ENCODE results near the gene DYNC1LI2. TPM values are rescaled to one million over a fixed set of nuclear protein-coding genes. Genes with fewer than 3 reads are reported as not detected.

DYNC1LI2 gene
- total RNA-seq, 2 donors from 2014 or later, result 51.6 to 61.4 TPM

DNA sequence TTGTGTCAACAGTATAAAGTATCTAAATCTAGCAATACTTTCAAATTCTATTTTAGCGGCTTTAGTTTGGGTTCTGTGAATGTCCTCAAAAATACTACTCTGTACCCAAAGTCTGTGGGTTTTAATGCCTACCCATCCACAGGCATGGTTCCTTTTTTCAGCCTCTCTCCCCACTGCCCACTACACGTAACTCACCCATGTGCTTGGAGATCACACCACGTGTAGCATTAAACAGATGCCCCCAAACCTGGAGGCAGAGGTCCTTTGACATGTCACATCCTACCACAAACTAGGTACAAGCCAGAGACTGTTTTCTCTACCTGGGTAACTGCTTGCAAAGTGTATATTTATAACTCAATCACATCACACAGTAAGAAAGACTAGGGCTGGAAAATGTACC, 5.4 kb downstream of the DYNC1LI2 start:
- no peak for ATAC-seq
- no peak for DNase-seq (ENCODE audit: low spot score in 2 of 2)
- no peaks in the 10 kb centered on the region for H3K9me3 Mint-ChIP-seq
- H3K36me3 Mint-ChIP-seq, result peaks cover 0 to 6% of the 10 kb centered on the region in 2 donors
- peak overlapping the region; percentile 54 to 85 for H3K27ac Mint-ChIP-seq

DNA sequence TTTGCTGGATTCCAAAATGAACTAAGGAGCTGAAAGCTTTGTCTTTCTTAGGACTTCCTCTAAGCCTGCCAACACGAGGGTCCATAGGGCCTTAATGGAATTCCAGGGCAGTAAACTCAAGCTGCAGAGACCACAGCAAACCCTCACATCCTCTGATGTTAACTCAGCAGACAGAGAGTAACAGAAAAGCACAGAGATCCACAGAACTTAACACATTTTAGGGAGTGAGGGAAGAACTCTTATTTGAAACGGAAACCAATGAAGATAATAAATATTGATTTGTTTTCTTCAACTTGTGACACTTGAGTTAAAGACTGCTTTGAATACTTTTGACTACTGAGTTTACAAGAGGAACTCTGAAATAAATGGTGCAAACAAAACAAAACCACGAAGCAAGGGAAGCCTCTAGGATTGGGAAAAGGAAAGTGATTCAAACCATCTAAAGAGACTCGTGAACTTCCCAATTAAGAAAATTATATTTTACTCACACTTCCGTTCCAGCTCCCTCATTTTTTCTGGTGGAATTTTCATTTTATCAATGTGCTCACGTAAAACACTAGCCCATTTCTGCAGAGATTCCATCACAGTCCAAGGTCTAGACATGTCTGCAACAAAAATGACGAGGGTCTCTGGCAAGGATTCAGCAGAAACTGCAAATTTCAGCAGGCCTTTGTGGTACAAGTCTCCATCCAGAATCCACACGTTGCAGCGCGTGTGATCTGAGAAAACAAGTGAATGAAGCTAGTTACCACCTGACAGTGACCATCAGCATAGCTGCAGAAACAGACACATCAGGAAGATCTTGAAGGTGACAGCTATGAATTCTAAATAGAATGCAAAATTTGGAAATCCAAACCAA, 9.2 kb downstream of the DYNC1LI2 start:
- H3K36me3 Mint-ChIP-seq, result no peaks in the 10 kb centered on the region
- ATAC-seq (no peak), DNase-seq (ENCODE audit: low spot score in 2 of 2) (no peak)
- peak overlapping the region in 1 of 2 donors; percentile 72 for H3K27ac Mint-ChIP-seq
- no peaks in the 10 kb centered on the region for H3K9me3 Mint-ChIP-seq

DNA sequence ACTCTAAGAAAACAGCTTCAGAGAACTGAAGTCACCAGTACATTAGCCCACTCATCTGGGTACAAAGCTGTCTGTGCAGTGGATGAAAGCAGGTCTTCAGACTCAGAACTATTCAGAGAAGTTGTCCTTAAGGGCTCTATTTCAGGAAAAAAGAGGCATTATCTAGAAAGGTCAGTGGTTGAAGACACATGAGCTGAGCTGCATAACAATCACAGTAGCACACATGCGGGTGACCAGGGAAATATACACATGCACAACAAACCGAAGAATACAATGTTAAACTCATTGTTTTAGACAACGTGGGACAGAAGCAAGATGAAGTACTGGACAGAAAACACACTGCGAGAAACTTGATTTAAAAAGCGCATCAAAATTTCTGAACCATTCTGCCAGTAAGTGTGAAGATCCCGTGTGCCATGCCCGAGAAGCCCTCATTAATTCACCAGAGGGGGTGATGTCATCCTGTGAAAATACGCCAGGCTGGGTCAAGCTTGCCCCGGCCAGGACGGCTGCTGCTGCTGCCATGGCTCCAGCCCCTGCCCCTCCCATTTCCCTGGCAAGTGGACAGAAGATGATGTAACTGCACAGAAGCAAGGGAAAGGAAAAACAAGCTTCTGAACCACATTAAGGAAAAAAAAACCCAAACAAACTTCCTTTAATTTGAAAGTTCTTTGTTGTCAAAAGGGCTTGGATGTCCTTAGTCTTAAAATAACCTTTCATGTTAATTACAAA, 10.1 kb downstream of the DYNC1LI2 start:
- H3K36me3 Mint-ChIP-seq, result no peaks in the 10 kb centered on the region

DNA sequence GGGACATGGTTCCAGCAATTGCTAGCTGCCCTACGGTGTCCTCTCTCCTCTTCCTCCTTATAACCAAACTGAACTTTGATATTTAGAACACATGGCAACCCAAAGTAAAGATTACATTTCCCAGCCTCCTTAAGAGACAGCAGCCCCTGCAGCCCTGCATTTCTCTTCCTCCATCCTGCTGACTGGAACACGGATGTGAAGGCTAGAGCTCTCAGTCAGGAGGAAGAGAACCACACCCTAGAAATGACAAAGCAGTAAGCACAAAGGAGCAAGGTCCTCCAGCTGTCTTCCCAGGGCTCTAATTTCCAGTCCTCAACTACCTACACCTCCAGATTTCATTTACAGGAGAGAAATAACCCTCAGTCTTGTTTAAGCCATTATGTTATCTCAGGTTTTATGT, 10.9 kb downstream of the DYNC1LI2 start:
- Mint-ChIP-seq H3K36me3 (peaks cover 0 to 7% of the 10 kb centered on the region in 2 donors), H3K9me3 (no peaks in the 10 kb centered on the region), H3K27ac (peak overlapping the region; percentile 8 to 30)
- DNase-seq (ENCODE audit: low spot score in 2 of 2) (no peak), ATAC-seq (no peak)

More for the DNA sequence above, 10.1 kb downstream of the DYNC1LI2 start:
- Mint-ChIP-seq H3K27ac (peak overlapping the region in 1 of 2 donors; percentile 63), H3K9me3 (no peaks in the 10 kb centered on the region)
- ATAC-seq, result no peak
- no peak for DNase-seq (ENCODE audit: low spot score in 2 of 2)

DNA sequence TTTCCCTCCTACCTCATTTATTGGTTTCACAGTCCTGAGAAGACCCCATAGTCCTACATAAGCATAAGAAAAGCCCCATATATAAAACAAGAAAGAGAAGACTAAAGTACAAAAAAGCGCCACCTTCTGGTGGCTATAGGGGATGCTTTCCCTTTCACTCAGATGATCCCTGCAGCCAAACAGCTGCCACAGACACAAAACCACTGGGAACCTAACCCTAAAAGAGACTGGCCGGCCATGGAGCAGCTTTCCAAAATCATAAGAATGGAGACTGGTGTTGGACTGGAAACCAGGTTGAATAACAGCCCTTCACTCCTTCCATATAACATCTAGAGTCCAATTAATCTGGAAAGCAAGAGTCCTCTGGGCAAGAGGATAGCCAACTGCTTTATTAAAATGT, 11.4 kb downstream of the DYNC1LI2 start:
- Mint-ChIP-seq H3K36me3 (peaks cover 0 to 7% of the 10 kb centered on the region in 2 donors), H3K9me3 (no peaks in the 10 kb centered on the region), H3K27ac (peak overlapping the region in 1 of 2 donors; percentile 8)
- DNase-seq (ENCODE audit: low spot score in 2 of 2) (peak in 1 of 2 donors; percentile 33), ATAC-seq (peak; percentile 33 to 54)

DNA sequence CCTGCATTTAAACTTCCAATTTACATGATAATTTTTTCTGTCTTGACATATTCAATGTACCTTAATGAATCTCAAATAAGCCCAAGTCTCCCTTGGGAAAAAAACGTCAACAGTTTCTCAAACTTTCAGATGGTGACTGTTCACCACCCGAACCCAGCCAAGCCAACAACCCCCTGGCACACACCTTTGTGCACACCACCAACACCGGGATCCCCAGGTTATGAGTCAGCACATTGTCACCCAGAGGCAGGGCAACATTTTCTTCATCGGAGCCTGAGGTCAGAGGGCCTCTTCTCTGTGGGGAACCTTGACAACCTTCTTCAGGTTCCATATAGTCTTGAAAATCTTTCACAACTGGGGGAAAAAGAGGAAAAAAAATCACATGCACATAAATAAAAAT, 15.5 kb downstream of the DYNC1LI2 start:
- ATAC-seq (no peak), DNase-seq (ENCODE audit: low spot score in 2 of 2) (no peak)
- Mint-ChIP-seq H3K27ac (peak overlapping the region in 1 of 2 donors; percentile 65), H3K36me3 (peaks cover 0 to 15% of the 10 kb centered on the region in 2 donors), H3K9me3 (no peaks in the 10 kb centered on the region)

DNA sequence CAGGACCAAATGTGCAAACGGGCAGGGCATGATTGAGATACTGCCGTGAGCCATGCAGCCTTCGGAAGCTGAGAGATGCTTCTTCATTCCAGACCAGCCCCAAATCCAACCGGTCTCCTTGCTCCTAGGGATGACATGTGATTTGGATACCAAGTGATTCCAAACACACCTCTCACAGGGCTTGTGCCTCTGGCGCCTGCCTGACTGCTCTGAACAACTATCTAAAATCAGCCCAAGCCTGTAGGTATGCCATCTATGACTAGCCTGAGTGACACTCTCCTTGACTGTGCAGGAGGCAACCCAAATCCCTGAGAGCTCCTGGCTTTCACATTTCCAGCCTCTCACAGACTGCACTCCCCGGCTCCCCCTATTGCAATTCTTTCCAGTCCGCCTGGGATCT, 20.3 kb downstream of the DYNC1LI2 start:
- H3K27ac Mint-ChIP-seq, result no peak overlapping the region
- no peaks in the 10 kb centered on the region for H3K9me3 Mint-ChIP-seq
- peaks cover 5 to 19% of the 10 kb centered on the region in 2 donors for H3K36me3 Mint-ChIP-seq
- no peak for DNase-seq (ENCODE audit: low spot score in 2 of 2)
- ATAC-seq, result no peak

DNA sequence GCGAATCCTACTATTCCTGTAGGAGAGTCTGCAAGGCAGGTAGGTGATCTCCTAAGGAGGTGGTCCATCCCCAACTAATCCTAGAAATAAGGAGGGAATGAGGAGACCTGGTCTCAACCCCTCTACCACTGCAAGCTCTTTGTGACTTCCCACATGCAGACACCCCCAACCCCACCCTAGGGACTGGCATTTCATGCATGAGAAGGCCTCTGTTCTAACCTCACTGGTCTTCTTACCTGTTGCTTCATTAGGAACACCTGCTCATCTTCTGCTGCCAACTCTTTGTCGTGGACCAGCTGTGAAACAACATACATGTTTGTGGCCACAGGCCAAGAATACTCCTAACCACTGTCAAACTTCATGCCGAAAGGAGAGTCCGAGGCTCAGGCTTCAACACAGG, 22.6 kb downstream of the DYNC1LI2 start:
- Mint-ChIP-seq H3K9me3 (no peaks in the 10 kb centered on the region), H3K36me3 (peaks cover 5 to 15% of the 10 kb centered on the region in 2 donors), H3K27ac (peak overlapping the region in 1 of 2 donors; percentile 1)
- ATAC-seq, result no peak
- no peak for DNase-seq (ENCODE audit: low spot score in 2 of 2)

DNA sequence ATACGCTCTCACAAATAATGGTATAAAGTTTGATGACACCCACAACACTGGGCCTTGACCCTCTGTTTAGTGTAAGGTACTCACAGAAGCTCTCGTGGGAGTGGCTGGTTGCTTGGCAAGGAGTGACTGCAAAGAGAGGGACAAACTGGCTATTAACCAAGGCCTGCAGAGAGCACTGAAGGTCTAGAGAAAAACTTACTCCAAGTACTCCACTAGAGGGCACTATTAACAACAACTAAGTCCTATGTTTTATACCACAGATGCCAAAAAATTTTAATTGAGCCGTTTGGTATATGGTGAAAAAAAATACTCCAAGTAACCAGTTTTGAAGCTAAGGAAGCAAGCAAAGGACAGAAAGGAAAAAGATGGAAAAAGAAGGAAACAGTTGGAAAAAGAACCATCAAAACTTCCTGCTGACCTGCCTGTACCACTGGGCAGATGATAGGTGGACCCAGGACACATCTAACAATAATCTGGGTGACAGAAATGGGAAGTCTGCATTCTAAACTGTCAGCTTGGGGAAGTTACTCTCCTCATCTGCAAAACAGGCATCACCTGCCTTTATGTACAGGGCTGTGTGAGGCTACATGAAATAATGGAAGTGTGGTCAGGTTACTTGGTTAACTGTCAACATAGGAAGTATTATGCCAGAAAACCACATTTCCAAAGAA, 23.2 kb downstream of the DYNC1LI2 start:
- peak; percentile 73 to 75 for ATAC-seq
- Mint-ChIP-seq H3K27ac (no peak overlapping the region), H3K36me3 (peaks cover 9 to 13% of the 10 kb centered on the region in 2 donors), H3K9me3 (no peaks in the 10 kb centered on the region)
- no peak for DNase-seq (ENCODE audit: low spot score in 2 of 2)

DNA sequence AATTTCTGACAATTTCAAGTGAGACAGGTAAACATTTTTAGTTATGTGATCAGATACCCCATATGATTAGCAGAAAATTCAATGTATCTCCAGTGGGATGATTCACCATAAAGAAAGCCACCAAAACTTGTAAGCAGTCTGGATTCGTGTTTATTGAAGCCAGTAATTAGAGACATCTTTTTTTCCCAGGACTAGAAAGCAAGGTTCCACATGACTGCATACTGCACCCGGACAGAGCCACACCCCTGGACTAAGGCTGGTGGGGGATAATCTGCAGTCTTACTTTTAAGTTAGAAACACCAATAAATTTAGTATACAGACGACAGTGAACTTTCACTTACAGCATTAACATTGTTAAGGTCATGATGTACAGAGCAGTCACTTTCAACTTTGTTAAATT, 30.6 kb downstream of the DYNC1LI2 start:
- no peak for DNase-seq (ENCODE audit: low spot score in 2 of 2)
- H3K36me3 Mint-ChIP-seq, result peaks cover 5 to 8% of the 10 kb centered on the region in 2 donors
- no peak for ATAC-seq
- no peaks in the 10 kb centered on the region for H3K9me3 Mint-ChIP-seq
- peak overlapping the region in 1 of 2 donors; percentile 60 for H3K27ac Mint-ChIP-seq

DNA sequence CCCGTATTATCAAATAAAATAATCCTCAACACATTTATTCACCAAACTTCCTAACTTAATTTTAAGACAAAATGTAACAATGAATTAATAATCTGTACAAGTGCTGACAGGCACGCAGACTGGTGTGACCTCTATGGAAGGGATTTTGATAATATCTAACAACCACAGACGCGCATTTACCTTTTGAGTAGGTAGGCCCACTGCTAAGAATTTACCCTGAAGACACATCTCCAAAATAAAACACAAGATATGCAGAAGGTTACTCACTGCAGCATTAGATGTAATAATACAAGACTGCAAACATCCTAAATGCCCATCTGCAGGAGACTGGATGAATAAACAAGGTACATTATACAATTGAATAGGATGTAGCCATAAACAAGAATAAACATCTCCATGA, 32.2 kb downstream of the DYNC1LI2 start:
- no peak for ATAC-seq
- DNase-seq (ENCODE audit: low spot score in 2 of 2), result no peak
- peaks cover 0 to 8% of the 10 kb centered on the region in 2 donors for H3K36me3 Mint-ChIP-seq
- no peaks in the 10 kb centered on the region for H3K9me3 Mint-ChIP-seq
- no peak overlapping the region for H3K27ac Mint-ChIP-seq

DNA sequence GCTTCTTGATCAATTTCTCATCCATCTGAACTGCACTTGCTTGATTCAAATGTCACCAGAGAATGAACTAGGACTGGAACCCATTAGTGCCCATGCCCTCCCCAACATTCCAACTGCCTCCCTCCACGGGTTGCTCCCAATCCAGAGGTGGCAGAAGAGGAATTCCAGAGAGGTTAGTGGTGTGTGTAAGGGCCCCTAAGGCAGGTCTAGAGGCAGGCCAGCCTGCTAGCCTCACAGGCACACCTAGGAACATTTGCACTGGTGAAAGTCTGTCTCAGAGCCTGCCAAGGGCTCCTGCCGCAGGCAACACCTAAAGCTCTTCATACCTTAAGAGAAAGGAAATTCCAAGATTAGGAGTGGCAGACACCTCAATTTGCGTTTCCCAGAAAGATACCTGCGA, 33.6 kb downstream of the DYNC1LI2 start:
- no peaks in the 10 kb centered on the region for H3K36me3 Mint-ChIP-seq
- H3K9me3 Mint-ChIP-seq, result no peaks in the 10 kb centered on the region
- ATAC-seq (no peak), DNase-seq (ENCODE audit: low spot score in 2 of 2) (no peak)
- H3K27ac Mint-ChIP-seq, result no peak overlapping the region

DNA sequence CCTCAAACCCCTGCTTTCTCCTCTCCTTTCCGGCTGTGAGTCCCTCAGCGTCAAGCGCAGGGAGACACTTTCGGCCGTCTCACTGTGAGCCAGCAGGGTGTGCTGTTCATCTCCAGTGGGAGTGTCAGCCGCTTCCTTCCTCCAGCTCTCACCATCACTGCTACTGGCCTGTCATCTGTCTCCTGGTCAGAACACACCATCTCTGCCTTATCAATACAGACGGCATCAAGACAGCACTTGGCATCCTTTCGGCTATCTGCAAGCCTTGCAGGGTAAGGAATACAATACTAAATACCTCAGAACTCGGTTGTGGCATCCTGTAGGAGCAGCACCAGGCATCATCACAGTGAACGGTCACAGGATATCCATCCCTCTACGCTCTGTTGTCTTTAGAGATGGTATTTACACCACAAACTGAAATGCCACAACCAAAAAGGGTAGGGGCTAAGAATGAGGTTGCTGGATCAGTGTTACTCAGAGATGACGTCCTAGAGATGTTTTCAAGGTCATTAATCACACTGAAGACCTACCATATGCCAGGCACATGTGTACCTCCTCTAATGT, 34.2 kb downstream of the DYNC1LI2 start:
- peak overlapping the region in 1 of 2 donors; percentile 79 for H3K27ac Mint-ChIP-seq
- DNase-seq (ENCODE audit: low spot score in 2 of 2), result no peak
- ATAC-seq, result peak in 1 of 2 donors; percentile 61
- no peaks in the 10 kb centered on the region for H3K9me3 Mint-ChIP-seq
- no peaks in the 10 kb centered on the region for H3K36me3 Mint-ChIP-seq

DNA sequence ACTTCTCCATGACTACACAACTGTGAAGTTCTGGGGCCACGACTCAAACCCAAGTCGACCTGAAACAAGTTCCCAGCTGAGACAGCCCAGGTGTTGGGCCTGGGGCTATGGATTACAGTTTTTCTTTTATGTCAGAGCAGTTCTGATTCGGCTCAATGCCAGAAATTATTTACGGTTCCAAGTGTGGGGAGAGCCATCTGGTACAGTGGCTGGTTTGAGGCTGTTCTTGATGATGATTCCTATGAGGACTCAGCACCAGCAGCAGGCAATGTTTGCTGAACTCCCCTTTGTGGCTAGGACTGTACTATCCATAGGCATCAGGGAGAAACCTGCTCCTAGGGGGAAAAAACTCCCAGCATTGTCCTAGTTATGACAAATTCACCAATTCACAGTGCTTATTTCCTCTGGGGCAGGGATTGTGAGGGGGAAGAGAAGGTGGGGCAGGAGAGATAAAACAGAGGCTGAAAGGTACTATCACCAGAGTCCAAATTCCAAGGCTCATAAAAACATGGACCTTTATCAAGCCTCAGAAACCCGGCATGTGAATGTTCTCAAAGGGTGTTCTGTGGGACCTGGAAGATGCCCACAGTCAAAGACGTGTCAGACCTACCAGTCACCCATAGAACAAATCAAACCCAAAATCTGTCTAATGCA, 36.6 kb downstream of the DYNC1LI2 start:
- H3K36me3 Mint-ChIP-seq, result no peaks in the 10 kb centered on the region
- ATAC-seq, result no peak
- H3K9me3 Mint-ChIP-seq, result no peaks in the 10 kb centered on the region
- H3K27ac Mint-ChIP-seq, result no peak overlapping the region
- DNase-seq (ENCODE audit: low spot score in 2 of 2), result no peak

DNA sequence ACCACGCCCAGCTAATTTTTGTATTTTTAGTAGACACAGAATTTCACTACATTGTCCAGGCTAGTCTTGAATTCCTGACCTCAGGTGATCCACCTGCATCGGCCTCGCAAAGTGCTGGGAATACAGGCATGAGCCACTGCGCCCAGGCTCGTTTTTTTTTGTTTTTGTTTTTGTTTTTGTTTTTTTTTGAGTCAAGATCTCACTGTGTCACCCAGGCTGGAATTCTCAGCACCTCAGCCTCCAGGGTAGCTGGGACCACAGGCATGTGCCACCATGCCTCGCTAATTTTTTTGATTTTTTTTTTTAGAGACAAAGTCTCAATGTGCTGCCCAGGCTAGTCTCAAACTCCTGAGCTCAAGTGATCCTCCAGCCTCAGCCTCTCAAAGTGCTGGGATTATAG, 37.3 kb downstream of the DYNC1LI2 start:
- DNase-seq (ENCODE audit: low spot score in 2 of 2) (no peak), ATAC-seq (no peak)
- no peak overlapping the region for H3K27ac Mint-ChIP-seq
- H3K36me3 Mint-ChIP-seq, result no peaks in the 10 kb centered on the region
- no peaks in the 10 kb centered on the region for H3K9me3 Mint-ChIP-seq

DNA sequence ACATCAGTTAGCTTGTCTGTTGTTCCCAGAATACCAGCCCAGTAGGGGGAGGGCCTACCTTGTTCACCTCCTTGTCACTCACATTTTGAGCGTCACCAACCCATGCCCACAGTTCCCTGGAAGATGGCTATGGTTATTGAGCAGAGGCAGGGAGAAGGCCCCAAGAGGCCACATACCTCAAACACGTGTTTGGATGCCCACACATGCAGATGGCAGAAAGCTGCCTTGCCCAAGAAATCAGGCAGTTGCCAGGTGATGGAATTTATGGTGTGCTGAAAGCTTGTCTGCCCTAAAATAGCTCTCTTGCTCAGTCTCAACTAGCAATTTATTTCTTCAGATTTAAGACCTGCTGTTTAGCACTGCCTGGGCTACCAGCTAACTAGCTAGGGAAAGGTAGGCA, 38.3 kb downstream of the DYNC1LI2 start:
- Mint-ChIP-seq H3K9me3 (no peaks in the 10 kb centered on the region), H3K36me3 (no peaks in the 10 kb centered on the region), H3K27ac (no peak overlapping the region)
- no peak for ATAC-seq
- no peak for DNase-seq (ENCODE audit: low spot score in 2 of 2)

Measured in activated naive CD4-positive, alpha-beta T cell treated with anti-CD3 and anti-CD28 coated beads, Interleukin-2, amount 50 U/mL, for 72 hours (primary cell).